Left ventricle myocardium inferior (tissue), 1 donor: ENCODE data around the gene ATP13A2. TPM values are rescaled to one million over a fixed set of nuclear protein-coding genes. Genes with fewer than 3 reads are reported as not detected.

Experiments
- DNase-seq: peaks from one replicate; pipeline ENCODE4 v3.0.0-alpha.2; 2020
- H3K27ac ChIP-seq: fragments of 200-600 bp; replicated peaks from 2 replicates; pipeline ENCODE4 v1.8.0; 2021
- H3K27me3 ChIP-seq: fragments of 200-600 bp; 2 replicates; pipeline ENCODE4 v1.8.0; 2021; ENCODE audit warnings: low read depth
- H3K36me3 ChIP-seq: fragments of 200-600 bp; 2 replicates; pipeline ENCODE4 v1.8.0; 2021
- H3K4me1 ChIP-seq: fragments of 200-600 bp; 2 replicates; pipeline ENCODE4 v1.8.0; 2021
- H3K4me3 ChIP-seq: fragments of 200-600 bp; 2 replicates; pipeline ENCODE4 v1.8.0; 2021; ENCODE audit warnings: mild to moderate bottlenecking, moderate library complexity
- H3K9me3 ChIP-seq: fragments of 200-600 bp; replicated peaks from 2 replicates; pipeline ENCODE4 v1.8.0; 2021
- intact Hi-C: fragments of 100-400 bp; cut with micrococcal nuclease; formaldehyde crosslinking; loops from one replicate; pipeline ENCODE4 v1.11.0; 2022
- total RNA-seq: library from RNA; stranded (reverse); fragmentation: NEBNext Ultra II Directional; extraction: Animal tissue kit (Norgen Biotek cat#: 25700); gene quantifications from one replicate; pipeline ENCODE4 v1.2.1, GENCODE V29; 2021
- TF ChIP-seq, protein P1 (sequence below): fragments of 200-600 bp; IDR thresholded peaks from 2 replicates; pipeline ENCODE4 v1.8.0; 2021; ENCODE audit warnings: antibody characterized with exemption, mild to moderate bottlenecking, borderline replicate concordance
- donor health status: DM: no; HTN: yes; CAD: no; lungs with severe emphysema.

Gene ATP13A2
- total RNA-seq, 1 donor from 2014 or later: 11.2 TPM

GRCh38 chr1:16978567-16979474, 32.9 kb downstream of the ATP13A2 start:
- DNase-seq: peak; percentile 49
- TF ChIP-seq, protein P1, sequence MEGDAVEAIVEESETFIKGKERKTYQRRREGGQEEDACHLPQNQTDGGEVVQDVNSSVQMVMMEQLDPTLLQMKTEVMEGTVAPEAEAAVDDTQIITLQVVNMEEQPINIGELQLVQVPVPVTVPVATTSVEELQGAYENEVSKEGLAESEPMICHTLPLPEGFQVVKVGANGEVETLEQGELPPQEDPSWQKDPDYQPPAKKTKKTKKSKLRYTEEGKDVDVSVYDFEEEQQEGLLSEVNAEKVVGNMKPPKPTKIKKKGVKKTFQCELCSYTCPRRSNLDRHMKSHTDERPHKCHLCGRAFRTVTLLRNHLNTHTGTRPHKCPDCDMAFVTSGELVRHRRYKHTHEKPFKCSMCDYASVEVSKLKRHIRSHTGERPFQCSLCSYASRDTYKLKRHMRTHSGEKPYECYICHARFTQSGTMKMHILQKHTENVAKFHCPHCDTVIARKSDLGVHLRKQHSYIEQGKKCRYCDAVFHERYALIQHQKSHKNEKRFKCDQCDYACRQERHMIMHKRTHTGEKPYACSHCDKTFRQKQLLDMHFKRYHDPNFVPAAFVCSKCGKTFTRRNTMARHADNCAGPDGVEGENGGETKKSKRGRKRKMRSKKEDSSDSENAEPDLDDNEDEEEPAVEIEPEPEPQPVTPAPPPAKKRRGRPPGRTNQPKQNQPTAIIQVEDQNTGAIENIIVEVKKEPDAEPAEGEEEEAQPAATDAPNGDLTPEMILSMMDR: no peak
- H3K27ac ChIP-seq: peak overlapping the region; percentile 60

DNA sequence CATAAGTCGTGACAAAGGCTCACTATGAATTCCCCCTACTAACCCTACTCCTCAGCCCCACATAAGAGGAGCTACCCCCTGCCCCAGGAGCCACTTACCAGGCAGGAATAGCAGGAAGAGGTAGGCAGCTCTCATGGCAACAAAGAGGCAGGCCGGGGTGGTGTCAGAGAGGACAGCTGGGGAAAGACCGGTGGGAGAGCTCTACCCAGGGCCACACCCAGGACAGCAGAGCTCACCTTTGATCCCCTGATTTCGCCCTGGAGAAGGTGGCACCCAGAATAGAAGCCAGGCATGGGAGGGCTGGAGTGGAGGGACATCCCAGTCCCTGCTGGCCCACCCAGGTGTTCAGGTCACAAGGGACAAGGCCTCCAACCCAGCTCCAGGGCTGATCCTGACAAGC, 33.6 kb downstream of the ATP13A2 start:
- no peaks in the 10 kb centered on the region for H3K36me3 ChIP-seq
- TF ChIP-seq, protein P1: no peak
- peak overlapping the region; percentile 60 for H3K27ac ChIP-seq
- H3K27me3 ChIP-seq: peaks cover 25% of the 10 kb centered on the region
- DNase-seq: no peak
- no peak overlapping the region for H3K4me3 ChIP-seq
- peaks cover 33% of the 10 kb centered on the region for H3K4me1 ChIP-seq
- intact Hi-C loops: no loop called here
- no peaks in the 10 kb centered on the region for H3K9me3 ChIP-seq

More at GRCh38 chr1:16978567-16979474, 32.9 kb downstream of the ATP13A2 start:
- no peaks in the 10 kb centered on the region for H3K9me3 ChIP-seq
- intact Hi-C loops: no loop called here
- H3K4me3 ChIP-seq: peak overlapping the region; percentile 65
- H3K4me1 ChIP-seq: peaks cover 33% of the 10 kb centered on the region
- H3K27me3 ChIP-seq: peaks cover 26% of the 10 kb centered on the region
- H3K36me3 ChIP-seq: no peaks in the 10 kb centered on the region

GRCh38 chr1:16977377-16977776, 34.4 kb downstream of the ATP13A2 start:
- Histone ChIP-seq H3K36me3 (no peaks in the 10 kb centered on the region), H3K4me1 (peaks cover 33% of the 10 kb centered on the region), H3K4me3 (no peak overlapping the region), H3K27me3 (peaks cover 22% of the 10 kb centered on the region), H3K27ac (no peak overlapping the region), H3K9me3 (no peaks in the 10 kb centered on the region)
- TF ChIP-seq, protein P1: no peak
- DNase-seq: no peak
- intact Hi-C loops: no loop called here

- intact Hi-C loops: no loop called here
- H3K36me3 ChIP-seq: no peaks in the 10 kb centered on the region
- no peak for DNase-seq
These were observed 34.8 kb downstream of the ATP13A2 start for GRCh38 chr1:16976966-16977365.

GRCh38 chr1:16975838-16976237, 35.9 kb downstream of the ATP13A2 start:
- TF ChIP-seq, protein P1: no peak
- DNase-seq: no peak
- intact Hi-C loops: no loop called here
- peaks cover 19% of the 10 kb centered on the region for H3K27me3 ChIP-seq
- H3K4me3 ChIP-seq: no peak overlapping the region
- H3K27ac ChIP-seq: no peak overlapping the region
- H3K36me3 ChIP-seq: no peaks in the 10 kb centered on the region
- H3K9me3 ChIP-seq: no peaks in the 10 kb centered on the region
- peaks cover 33% of the 10 kb centered on the region for H3K4me1 ChIP-seq

More at GRCh38 chr1:16976966-16977365, 34.8 kb downstream of the ATP13A2 start:
- Histone ChIP-seq H3K4me1 (peaks cover 33% of the 10 kb centered on the region), H3K27ac (no peak overlapping the region), H3K27me3 (peaks cover 22% of the 10 kb centered on the region), H3K9me3 (no peaks in the 10 kb centered on the region), H3K4me3 (no peak overlapping the region)
- TF ChIP-seq, protein P1: no peak
